Fibroblast of lung (primary cell): ENCODE results near the gene HTR3C. TPM values are rescaled to one million over a fixed set of nuclear protein-coding genes. Genes with fewer than 3 reads are reported as not detected.

ENCODE experiments used
- DNase-seq, 2 donors: peaks; one replicate each; pipeline versions ENCODE4 v3.0.0 to v3.0.0-alpha.2; 2010; ENCODE audit warnings: low read depth in 2 of 2
- H2AFZ ChIP-seq: 2 replicates; pipeline ENCODE4 v1.5.1; 2012; ENCODE audit warnings: low read length, control low read depth, inconsistent platforms
- H3K27ac ChIP-seq: 2 replicates; pipeline ENCODE4 v1.5.1; 2011; ENCODE audit warnings: low read length, control low read depth; ENCODE audit not compliant: insufficient read depth
- H3K27me3 ChIP-seq: 2 replicates; pipeline ENCODE4 v1.5.1; 2011; ENCODE audit warnings: mild to moderate bottlenecking, low read length; ENCODE audit not compliant: control insufficient read depth, insufficient read depth
- H3K36me3 ChIP-seq: 2 replicates; pipeline ENCODE4 v1.5.1; 2011; ENCODE audit warnings: low read length; ENCODE audit not compliant: control insufficient read depth, insufficient read depth
- H3K4me1 ChIP-seq: 2 replicates; pipeline ENCODE4 v1.5.1; 2011; ENCODE audit warnings: low read length; ENCODE audit not compliant: control insufficient read depth, insufficient read depth; ENCODE audit errors: extremely low read depth
- H3K4me2 ChIP-seq: 2 replicates; pipeline ENCODE4 v1.5.1; 2011; ENCODE audit warnings: low read length, control low read depth; ENCODE audit not compliant: insufficient read depth; ENCODE audit errors: extremely low read depth
- H3K4me3 ChIP-seq, 4 experiments: fragments of 200-600 bp in 1 of 4; sonication (generic) in 1 of 4; replicated peaks in 1 of 4; 2 replicates each; pipeline ENCODE4 v1.5.1; 2011 to 2016; ENCODE audit warnings: low read length in 4 of 4, low read depth in 3 of 4, mild to moderate bottlenecking in 3 of 4, control low read depth in 2 of 4, inconsistent platforms in 1 of 4, mixed read lengths in 1 of 4; ENCODE audit not compliant: insufficient read depth in 1 of 4; ENCODE audit errors: control extremely low read depth in 1 of 4
- H3K79me2 ChIP-seq: 2 replicates; pipeline ENCODE4 v1.5.1; 2012; ENCODE audit warnings: mild to moderate bottlenecking, low read length, inconsistent platforms; ENCODE audit not compliant: control insufficient read depth, insufficient read depth
- H3K9ac ChIP-seq: 2 replicates; pipeline ENCODE4 v1.5.1; 2011; ENCODE audit warnings: mild to moderate bottlenecking, low read length, control low read depth; ENCODE audit not compliant: insufficient read depth
- H3K9me3 ChIP-seq: 2 replicates; pipeline ENCODE4 v1.5.1; 2012; ENCODE audit warnings: low read depth, low read length; ENCODE audit not compliant: control insufficient read depth, insufficient read depth
- H4K20me1 ChIP-seq: 2 replicates; pipeline ENCODE4 v1.5.1; 2011; ENCODE audit warnings: low read length; ENCODE audit not compliant: control insufficient read depth, insufficient read depth; ENCODE audit errors: extremely low read depth
- EZH2 ChIP-seq: IDR thresholded peaks from 2 replicates; pipeline ENCODE4 v1.5.1; 2012; ENCODE audit warnings: low read length, control low read depth, mild to moderate bottlenecking; ENCODE audit errors: missing control alignments
- polyA plus RNA-seq, 2 donors: library from polyadenylated mRNA; depleted of rRNA in 1 of 2; stranded (reverse) in 1 of 2; unstranded in 1 of 2; fragments of >200 nt; gene quantifications; 2 replicates each; pipeline ENCODE4 v1.2.1, GENCODE V29; 2011 to 2012; ENCODE audit warnings: missing spikeins in 1 of 2
- total RNA-seq: library from RNA; depleted of rRNA; stranded (reverse); fragments of >200 nt; gene quantifications from 2 replicates; pipeline ENCODE4 v1.2.1, GENCODE V29; 2014
- TF ChIP-seq, protein P1 (sequence below), 2 donors: IDR thresholded peaks in 1 of 2; conservative IDR thresholded peaks in 1 of 2; 1 replicate in 1 of 2; 2 replicates in 1 of 2; pipeline ENCODE4 v1.5.1; 2011 to 2012; ENCODE audit warnings: low read length in 2 of 2, control low read depth in 1 of 2, inconsistent platforms in 1 of 2, low read depth in 1 of 2, mild to moderate bottlenecking in 1 of 2

Gene HTR3C
- total and polyA plus RNA-seq, 2 donors (not counting 1 experiment from before 2014, with no cell fraction given) = not detected

DNA sequence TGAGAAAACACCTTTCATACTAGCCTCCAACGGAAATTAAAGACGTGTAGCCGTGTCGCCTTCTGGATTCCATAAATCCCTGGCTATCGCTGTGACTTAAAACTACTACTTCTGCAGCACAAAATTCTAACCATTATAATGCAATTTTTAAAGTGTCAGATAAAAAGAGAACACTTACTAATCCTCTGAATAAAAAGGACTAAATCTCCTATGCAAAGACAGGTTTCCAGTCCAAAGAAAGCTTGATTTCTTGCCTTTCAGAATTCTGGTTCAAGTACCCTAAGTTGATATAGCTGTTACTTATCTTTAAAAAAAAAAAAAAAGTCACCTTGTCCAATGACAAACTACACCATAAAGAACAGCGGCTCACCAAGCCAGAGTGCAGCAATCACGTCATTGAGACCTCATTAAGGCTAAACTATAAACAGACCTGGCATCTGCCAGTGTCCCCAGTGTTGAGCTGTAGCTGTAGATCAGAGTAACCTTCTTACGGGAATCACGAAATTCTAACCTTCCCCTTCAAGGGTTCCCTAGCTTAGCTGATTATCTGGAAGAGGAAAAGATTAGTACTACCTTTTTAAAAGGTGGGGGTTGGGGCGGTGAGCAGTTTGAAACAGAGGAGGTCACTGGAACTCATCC is 37.3 kb upstream of the HTR3C start:
- no peaks in the 10 kb centered on the region for H3K27me3 ChIP-seq
- H3K27ac ChIP-seq = no peak overlapping the region
- no peaks in the 10 kb centered on the region for H3K4me1 ChIP-seq
- no peak overlapping the region for H3K9ac ChIP-seq
- no peaks in the 10 kb centered on the region for H3K9me3 ChIP-seq
- no peaks in the 10 kb centered on the region for H3K36me3 ChIP-seq
- TF ChIP-seq, protein P1, sequence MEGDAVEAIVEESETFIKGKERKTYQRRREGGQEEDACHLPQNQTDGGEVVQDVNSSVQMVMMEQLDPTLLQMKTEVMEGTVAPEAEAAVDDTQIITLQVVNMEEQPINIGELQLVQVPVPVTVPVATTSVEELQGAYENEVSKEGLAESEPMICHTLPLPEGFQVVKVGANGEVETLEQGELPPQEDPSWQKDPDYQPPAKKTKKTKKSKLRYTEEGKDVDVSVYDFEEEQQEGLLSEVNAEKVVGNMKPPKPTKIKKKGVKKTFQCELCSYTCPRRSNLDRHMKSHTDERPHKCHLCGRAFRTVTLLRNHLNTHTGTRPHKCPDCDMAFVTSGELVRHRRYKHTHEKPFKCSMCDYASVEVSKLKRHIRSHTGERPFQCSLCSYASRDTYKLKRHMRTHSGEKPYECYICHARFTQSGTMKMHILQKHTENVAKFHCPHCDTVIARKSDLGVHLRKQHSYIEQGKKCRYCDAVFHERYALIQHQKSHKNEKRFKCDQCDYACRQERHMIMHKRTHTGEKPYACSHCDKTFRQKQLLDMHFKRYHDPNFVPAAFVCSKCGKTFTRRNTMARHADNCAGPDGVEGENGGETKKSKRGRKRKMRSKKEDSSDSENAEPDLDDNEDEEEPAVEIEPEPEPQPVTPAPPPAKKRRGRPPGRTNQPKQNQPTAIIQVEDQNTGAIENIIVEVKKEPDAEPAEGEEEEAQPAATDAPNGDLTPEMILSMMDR (conservative IDR thresholded peaks at IDR 0.05 in 1 of 2, IDR thresholded peaks at IDR 0.05 in 1 of 2; ENCODE audit: low read depth in 1 of 2, low read length in 2 of 2) = no peak
- peaks cover 7% of the 10 kb centered on the region for H3K79me2 ChIP-seq
- H3K4me3 ChIP-seq = peak overlapping the region in 1 of 4 experiments; percentile 6
- DNase-seq = peak in 1 of 2 donors; percentile 40
- no peak overlapping the region for H2AFZ ChIP-seq
- H3K4me2 ChIP-seq = peak overlapping the region; percentile 16
- H4K20me1 ChIP-seq = no peaks in the 10 kb centered on the region

DNA sequence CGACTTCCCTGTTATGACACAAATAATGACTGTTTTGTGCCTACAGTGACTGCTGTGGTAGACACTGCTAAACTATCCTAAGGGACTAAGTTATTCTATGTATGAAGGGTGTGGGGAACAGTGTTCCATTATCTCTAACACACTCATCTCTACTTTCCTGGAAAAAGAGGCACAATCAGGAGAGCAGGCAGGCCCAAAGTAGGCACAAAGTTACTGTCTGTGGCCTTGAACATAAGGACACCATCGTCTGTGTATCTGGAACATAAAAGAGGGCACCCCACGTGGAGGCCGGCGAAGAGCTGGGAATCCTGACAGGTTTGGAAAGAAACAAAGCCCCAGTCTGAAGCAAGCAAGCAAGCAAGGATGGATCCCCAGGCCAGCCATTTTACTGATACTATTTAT is 36.7 kb upstream of the HTR3C start:
- no peaks in the 10 kb centered on the region for H3K36me3 ChIP-seq
- no peaks in the 10 kb centered on the region for H4K20me1 ChIP-seq
- DNase-seq = no peak
- H3K9me3 ChIP-seq = no peaks in the 10 kb centered on the region
- no peak overlapping the region for H3K27ac ChIP-seq
- no peak overlapping the region for H2AFZ ChIP-seq
- H3K4me1 ChIP-seq = no peaks in the 10 kb centered on the region
- H3K4me2 ChIP-seq = no peak overlapping the region
- no peak overlapping the region for H3K9ac ChIP-seq
- H3K27me3 ChIP-seq = no peaks in the 10 kb centered on the region
- H3K4me3 ChIP-seq = peak overlapping the region in 2 of 4 experiments; percentile 6 to 100
- H3K79me2 ChIP-seq = peaks cover 7% of the 10 kb centered on the region
- no peak for TF ChIP-seq EZH2
- TF ChIP-seq, protein P1 (conservative IDR thresholded peaks at IDR 0.05 in 1 of 2, IDR thresholded peaks at IDR 0.05 in 1 of 2; ENCODE audit: low read depth in 1 of 2, low read length in 2 of 2) = no peak

DNA sequence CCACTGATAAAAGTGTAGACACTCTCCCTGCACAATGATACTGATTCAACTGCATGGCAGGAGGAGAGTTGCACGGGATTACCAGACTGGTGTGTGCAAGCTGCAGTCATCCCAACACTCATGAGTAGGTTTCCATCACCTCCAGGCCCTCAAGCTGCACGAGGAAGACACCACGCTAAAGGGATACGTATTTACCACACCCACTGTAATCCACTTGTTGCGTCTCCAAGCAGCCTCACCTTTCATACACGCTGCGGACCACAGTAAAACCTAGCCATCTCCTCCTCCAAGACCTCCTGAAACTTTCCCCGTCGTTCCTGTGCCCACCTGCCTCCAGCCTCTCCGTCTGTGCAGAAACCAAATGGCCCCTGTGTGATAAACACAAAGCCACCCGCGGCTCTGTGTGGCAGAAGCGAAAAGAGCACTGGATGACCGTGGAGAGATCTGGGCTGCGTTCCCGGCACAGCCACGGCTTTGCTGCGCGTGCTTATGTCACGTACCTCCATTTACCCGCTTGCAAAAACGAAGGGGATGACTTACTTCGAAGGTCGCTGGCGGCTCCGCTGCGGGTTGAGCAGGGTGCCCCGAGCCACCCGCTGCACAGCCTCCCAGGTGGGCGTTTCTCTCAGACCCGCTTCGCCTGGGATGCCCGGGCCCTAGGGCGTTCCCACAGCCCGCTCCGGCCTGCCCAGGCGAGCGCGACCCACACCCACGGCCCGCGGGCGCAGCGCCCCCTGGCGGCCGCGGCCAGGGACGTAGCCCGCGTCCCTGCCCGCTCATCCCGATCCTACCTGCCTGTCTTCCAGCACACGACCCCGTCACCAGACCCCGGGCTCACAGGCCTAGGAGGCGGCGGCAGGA is 35.8 kb upstream of the HTR3C start:
- no peak for TF ChIP-seq EZH2
- TF ChIP-seq, protein P1 (conservative IDR thresholded peaks at IDR 0.05 in 1 of 2, IDR thresholded peaks at IDR 0.05 in 1 of 2; ENCODE audit: low read depth in 1 of 2, low read length in 2 of 2) = peak; percentile 46 to 74
- H3K4me3 ChIP-seq = peak overlapping the region; percentile 91 to 100 (median 98)
- H3K79me2 ChIP-seq = peaks cover 7% of the 10 kb centered on the region
- H2AFZ ChIP-seq = peak overlapping the region; percentile 98
- H3K9me3 ChIP-seq = no peaks in the 10 kb centered on the region
- no peaks in the 10 kb centered on the region for H4K20me1 ChIP-seq
- DNase-seq = peak; percentile 32 to 47
- no peak overlapping the region for H3K27ac ChIP-seq
- peak overlapping the region; percentile 70 for H3K9ac ChIP-seq
- H3K27me3 ChIP-seq = no peaks in the 10 kb centered on the region
- no peaks in the 10 kb centered on the region for H3K4me1 ChIP-seq
- no peaks in the 10 kb centered on the region for H3K36me3 ChIP-seq
- H3K4me2 ChIP-seq = peak overlapping the region; percentile 73
